Measurements from ENCODE around the gene DEGS2.
"Not testable (repeated sequence)": the region's sequence is repeated elsewhere in the genome, so short reads cannot be mapped to it uniquely, and the experiment has no call there.

DEGS2 gene

DNA sequence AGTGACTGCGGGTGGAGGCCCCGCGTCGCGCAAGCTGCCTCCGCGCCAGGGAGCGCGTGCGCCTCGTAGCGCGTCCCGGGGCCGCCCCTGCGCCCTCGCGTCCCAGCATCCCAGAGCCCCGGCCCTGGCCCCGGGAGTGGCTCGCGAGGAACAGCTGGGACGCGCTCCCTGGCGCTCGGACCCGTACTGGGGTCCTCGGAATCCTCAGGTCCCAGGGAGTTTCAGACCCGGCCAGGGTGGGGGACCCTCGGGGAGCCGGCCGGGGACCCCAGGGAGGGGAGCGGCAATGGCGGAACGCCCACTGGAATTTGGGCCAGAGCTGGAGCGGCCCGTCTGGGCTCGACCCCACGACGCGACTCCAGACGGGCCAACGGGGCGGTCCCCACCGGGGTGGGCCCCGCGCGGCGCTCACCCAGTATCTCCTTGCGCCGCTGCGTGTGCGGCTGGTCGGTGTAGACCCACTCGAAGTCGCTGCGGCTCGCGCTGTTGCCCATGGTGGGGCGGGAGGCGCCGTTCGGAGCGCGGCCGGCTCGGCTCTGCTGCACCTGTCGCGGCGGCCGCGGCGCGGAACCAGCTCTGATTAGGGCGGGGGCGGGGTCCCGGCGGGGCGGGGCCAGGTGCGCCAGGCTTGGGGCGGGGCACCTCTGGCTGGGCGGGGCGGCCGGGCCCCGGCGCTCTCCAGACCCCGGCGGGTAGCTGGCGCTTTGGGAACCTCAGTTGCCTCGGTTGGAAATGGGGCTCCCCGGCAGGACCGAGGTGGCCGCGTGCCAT, at the start of gene DEGS2:
Gene DEGS2 (minus strand): TSS at position 552 of the 771 bp plus-strand sequence. CDS start 58 bp downstream, at position 494.
- FAIRE-seq, result no peak

DNA sequence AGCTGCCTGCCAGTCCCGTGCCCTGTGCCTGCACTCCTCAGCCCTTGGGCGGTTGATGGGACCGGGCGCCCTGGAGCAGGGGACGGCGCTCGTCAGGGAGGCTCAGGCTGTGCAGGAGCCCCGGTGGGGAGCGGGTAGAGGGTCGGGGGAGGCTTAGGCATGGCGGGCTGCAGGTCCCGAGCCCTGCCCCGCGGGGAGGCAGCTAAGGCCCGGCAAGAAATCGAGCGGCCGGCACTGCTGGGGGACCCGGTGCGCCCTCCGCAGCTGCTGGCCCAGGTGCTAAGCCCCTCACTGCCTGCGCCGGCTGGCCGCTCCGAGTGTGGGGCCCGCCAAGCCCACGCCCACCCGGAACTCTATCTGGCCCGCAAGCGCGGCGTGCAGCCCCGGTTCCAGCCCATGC, 48.7 kb upstream of the DEGS2 start:
- FAIRE-seq; DNase-seq (ENCODE audit: extremely low spot score, insufficient read length, low read depth): not testable (repeated sequence)

More for the DNA sequence above, at the start of gene DEGS2:
- DNase-seq (ENCODE audit: extremely low spot score, insufficient read length, low read depth), result peak; percentile 37

DNA sequence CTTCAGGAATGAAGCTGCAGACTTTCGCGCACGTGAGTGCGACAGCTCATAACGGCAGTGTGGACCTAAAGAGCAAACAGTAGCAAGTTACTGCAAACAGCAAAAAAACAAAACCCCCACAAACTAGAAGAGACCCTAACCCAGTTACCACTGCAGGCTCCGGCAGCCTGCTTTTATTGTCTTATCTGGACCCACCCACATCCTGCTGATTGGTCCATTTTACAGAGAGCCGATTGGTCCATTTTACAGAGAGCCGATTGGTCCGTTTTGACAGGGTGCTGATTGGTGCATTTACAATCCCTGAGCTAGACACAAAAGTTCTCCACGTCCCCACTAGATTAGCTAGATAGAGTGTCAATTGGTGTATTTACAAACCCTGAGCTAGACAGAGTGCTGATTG, 48.1 kb upstream of the DEGS2 start:
- not testable (repeated sequence) for FAIRE-seq; DNase-seq (ENCODE audit: extremely low spot score, insufficient read length, low read depth)

DNA sequence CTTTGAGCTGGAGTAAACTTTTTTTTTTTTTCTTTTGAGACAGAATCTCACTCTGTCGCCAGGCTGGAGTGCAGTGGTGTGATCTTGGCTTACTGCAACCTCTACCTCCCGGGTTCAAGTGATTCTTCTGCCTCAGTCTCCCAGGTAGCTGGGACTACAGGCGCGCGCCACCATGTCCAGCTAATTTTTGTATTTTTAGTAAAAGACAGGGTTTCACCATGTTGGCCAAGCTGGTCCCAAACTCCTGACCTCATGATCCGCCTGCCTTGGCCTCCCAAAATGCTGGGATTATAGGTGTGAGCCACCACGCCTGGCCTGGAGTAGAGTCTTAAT, 45.4 kb upstream of the DEGS2 start:
- FAIRE-seq; DNase-seq (ENCODE audit: extremely low spot score, insufficient read length, low read depth): not testable (repeated sequence)

DNA sequence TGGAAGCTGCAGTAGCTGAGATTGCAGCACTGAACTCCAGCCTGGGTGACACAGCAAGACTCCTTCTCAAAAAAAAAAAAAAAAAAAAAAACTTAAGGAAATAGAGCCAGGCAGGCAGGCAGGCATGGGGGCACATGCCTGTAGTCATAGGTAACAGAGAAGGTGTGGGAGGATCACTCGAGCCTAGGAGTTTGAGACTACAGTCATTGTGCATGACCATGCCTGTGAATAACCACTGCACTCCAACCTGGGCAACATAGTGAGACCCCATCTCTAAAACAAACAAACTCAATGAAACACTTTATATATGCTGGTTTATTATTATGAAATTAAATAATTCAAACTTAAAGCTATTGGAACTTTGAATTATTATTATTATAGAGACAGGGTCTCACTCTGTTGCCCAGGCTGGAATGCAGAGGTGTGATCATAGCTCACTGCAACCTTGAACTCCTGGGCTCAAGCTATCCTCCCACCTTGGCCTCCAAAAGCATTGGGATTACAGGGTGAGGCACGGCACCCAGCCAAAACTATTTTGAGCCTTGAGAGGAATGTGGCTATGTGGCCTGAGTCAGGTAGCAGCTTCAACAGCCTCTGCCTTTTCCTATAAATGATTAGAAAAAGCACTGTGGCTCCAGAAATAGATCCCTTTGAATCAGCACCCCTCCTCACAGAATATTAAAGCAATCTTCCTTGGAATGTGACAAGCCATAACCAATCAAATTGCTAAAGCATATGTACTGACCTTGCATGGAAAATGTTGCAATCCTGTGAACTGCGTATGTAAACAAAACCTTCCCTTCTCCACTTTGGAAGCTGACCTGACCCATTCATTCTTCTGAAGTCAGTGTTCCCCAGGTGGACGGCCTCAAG, 44.8 kb upstream of the DEGS2 start:
- DNase-seq (ENCODE audit: extremely low spot score, insufficient read length, low read depth), result no peak
- FAIRE-seq, result no peak

DNA sequence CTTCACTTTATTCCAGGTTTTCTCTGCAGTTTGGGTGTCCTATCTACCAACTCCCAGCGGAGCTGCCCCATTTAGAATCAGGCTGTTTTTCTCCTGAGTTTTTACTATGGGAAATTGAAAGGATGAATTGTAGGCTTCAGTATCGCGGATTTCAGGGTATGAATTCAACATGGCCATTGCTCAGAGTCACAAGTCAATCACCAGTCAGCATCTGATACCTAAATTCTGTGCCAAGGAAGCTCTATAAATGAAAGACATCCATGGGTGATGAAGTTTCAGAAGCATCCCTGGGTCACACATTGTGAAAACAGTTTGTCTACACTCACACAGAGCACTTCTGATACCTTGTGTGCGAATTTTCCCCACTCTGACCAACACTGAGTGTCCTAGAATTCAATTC, 43.7 kb upstream of the DEGS2 start:
- DNase-seq (ENCODE audit: extremely low spot score, insufficient read length, low read depth) (no peak), FAIRE-seq (no peak)

DNA sequence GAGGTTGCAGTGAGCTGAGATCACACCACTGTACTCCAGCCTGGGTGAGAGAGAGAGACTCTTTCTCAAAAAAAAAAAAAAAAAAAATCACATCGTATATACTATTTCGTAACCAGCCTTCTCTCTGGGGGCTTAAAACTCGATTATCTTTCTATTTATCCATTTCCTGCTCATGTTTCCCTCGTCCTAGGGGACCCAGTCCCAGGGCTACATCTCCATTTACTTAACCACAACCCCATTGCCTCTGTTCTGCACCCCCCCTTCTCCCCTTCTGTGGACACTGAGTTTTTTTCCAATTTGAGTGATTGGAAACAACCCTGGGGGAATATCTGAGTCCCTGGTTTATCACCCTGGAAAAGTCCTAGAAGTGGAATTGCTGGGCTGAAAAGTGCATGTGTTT, 43.3 kb upstream of the DEGS2 start:
- no peak for DNase-seq (ENCODE audit: extremely low spot score, insufficient read length, low read depth)
- no peak for FAIRE-seq

DNA sequence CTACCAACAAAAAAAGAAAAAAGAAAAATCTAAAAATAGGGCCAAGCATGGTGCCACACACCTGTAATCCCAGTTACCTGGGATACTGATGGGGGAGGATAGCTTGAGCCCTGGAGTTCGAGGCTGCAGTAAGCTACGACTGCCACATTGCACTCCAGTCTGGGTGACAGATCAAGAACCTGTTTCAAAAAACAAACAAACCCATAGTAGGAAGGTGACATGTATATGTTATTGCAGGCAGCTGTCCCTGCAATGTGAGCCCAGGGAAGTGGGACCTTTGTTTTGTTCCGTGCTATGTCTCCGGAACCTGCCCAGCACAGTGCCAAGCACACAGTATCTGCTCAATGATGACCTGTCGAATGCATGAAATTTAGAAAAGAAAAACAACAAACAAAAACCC, 42.3 kb upstream of the DEGS2 start:
- no peak for FAIRE-seq
- DNase-seq (ENCODE audit: extremely low spot score, insufficient read length, low read depth), result no peak

DNA sequence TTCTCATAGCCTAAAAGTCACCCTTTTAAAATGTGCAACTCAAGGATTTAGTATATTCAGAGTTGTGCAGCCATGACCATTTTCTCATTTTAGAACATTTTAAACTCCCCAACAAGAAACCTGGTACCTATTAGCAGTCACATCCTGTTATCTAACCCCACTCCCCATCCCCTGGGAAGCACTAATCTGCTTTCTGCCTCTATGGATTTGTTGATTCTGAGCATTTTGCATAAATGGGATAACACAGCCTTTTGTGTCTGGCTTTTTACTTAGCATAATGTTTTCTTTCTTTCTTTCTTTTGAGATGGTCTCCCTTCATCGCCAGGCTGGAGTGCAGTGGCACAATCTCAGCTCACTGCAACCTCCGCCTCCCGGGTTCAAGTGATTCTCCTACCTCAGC, 40.9 kb upstream of the DEGS2 start:
- DNase-seq (ENCODE audit: extremely low spot score, insufficient read length, low read depth), result no peak
- no peak for FAIRE-seq

DNA sequence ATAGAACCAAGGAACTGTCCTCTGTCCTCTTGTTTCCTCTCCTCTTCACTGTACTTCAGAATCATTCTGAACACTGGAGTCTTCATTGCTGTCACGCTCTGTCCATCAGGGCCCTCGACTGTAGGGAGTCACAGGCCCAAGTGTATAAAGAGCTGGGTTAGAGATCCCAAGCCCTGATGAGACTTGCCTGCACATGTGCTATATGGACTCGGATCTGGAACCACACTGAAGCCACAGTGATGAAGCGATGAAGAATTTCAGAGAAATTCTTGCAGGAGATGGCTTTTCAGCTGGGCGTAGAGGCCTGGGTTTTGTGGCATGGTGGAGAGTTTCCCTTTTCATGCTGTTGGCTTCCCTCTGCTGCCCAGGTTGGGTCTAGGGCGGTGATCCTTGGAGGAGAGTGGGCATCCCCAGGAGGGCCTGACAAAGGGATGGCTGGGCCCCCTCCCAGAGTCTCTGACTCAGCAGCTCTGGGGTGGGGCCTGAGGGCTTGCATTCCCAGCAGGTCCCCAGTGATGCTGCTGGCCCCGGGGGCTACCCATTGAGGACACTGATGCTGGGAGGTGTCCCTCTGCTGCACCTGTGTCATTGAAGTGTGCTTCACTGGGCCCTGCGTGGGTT, 39.9 kb upstream of the DEGS2 start:
- no peak for DNase-seq (ENCODE audit: extremely low spot score, insufficient read length, low read depth)
- no peak for FAIRE-seq

DNA sequence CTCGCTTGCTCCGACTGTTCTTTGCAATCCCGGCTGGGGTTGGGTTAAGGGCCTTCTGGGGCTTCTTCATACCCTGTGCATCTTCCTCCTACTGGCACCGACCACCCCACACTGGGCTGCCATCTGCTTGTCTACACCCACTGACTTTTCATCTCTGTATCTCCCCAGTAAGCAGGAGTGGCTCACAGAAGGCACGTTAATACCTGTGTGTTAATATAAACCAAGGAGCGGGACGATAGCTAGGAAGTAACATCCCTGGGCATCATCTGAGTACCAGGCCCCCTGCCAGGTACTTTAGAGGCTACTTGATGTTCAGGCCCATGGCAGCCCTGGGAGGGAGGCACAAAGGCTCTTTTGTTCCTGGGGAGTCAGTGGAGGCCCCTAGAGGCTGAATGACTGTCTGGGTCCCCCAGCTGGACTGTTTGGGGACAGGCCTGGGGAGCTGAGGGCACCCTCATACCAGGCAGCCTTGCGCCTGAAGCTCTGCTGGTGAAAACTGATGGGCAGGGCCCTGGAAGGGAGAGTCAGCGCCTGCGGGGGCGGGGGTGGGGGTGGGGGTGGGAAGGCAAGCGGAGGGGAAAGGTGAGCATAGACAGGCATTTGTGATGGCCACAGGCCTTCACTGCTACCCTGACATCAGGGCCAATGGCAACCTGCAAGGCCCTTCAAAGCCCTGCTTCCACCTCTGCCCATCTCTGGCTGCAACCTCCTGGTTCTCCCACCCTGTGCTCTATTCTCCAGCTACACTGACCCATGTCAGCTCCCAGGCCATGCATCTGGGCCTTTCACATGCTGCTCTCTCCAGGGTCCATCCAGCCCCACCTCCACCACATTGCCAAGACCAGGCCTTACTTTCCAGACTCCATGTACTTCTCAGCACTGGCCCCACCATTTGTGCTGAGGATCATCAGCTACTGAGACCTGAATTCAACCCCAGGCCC, 34.2 kb upstream of the DEGS2 start:
- FAIRE-seq (no peak), DNase-seq (ENCODE audit: extremely low spot score, insufficient read length, low read depth) (no peak)

DNA sequence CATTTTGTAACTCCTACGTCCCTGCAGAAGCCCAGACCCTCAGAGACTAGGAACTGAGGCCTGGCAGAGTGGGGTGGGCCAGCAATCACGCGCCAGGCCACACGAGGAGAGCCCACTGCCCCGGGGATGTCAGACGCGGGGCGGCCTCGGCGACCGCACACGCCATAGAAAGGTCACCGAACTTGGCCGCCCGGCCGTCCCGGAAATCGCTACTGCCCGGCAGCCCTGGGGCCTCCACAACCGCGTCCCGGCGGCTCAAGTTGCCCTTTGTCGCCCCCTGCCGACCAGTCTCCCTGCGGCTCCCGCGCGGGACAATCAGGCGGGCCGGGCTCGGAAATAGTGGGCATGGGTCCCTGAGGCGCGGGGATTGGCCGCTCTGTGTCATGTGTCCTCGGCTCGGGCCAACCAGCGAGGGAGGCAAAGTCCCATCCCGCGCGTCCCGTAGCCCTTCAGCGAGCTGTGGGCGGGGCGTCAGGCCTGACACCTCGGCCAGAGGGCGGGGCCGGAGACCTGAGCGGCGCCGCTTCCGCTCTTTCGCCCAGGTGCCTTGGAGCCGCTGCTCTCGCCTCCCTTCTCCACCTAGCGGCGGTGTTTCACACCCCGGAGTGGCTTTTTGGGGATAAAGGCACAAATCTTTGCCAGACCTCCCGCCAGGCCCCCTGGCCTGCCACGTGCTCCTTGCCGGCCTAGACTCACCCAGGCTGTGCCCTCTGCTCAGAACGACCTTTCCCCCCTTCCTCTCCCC, 33.4 kb upstream of the DEGS2 start:
- peak; percentile 98 for FAIRE-seq
- peak; percentile 99 for DNase-seq (ENCODE audit: extremely low spot score, insufficient read length, low read depth)

DNA sequence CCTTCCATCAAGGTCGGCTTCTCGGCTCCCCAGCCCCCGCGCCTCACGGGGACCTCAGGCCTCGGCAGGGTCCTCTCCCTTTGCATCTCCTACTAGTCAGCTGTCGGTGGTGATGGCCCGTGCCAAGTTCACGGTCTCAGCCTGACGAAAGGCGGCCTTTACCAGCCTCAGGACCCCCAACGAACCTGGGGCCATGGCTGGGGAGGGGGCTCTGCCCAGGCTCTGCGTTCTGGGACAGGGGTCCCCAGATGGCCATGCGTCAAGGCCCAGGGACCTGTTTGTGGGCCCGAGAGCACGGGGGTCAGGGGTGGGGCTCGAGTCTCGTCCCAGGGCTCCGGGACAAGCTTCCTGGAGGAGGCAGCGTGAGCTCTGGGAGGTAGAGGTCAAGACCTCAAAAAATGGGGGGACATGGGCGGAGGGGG, 32.8 kb upstream of the DEGS2 start:
- DNase-seq (ENCODE audit: extremely low spot score, insufficient read length, low read depth) (no peak), FAIRE-seq (no peak)

DNA sequence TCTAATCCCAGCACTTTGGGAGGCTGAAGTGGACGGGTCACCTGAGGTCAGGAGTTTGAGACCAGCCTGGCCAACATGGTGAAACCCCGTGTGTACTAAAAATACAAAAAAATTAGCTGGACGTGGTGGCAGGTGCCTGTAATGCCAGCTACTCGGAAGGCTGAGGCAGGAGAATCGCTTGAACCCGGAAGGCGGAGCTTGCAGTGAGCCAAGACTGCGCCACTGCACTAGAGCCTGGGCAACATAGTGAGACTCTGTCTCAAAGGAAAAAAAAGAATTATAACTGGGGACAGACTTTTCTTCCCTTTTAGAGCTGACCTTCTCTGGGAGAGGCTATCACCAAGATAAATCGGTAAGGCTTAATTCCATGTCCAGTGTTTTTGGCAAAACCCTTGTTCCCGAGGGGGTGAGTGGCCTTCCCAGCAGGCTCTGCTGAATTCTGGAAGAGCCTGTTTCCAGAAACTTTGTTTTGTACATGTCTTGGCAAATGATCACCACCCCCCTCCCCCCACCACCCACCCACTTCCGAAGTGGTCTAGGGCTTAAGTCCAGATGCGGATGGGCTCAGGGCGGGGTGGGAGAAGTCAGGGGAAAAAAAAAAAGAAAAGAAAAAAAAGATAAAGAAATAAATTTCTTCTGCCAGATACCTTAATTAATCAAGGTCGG, 32.3 kb upstream of the DEGS2 start:
- FAIRE-seq (no peak), DNase-seq (ENCODE audit: extremely low spot score, insufficient read length, low read depth) (no peak)

DNA sequence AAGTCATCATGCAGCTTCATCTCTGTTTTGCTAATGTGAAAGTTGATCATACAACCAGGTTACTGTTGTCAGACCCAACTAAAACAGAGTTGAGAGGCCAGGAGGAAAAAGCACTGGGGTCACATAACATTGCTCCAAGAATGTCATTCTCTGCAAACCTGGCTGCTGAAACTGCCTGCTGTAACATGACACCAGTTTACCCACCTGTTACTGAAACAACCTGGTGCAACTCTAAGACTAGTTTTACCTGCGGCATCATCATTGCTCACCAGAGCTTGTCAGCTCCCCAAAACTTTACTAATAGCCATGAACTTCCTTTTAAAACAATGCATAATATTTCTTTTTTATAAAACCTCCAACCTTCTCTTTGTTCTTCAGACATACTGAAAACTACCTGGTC, 30.7 kb upstream of the DEGS2 start:
- FAIRE-seq, result no peak
- DNase-seq (ENCODE audit: extremely low spot score, insufficient read length, low read depth), result no peak

DNA sequence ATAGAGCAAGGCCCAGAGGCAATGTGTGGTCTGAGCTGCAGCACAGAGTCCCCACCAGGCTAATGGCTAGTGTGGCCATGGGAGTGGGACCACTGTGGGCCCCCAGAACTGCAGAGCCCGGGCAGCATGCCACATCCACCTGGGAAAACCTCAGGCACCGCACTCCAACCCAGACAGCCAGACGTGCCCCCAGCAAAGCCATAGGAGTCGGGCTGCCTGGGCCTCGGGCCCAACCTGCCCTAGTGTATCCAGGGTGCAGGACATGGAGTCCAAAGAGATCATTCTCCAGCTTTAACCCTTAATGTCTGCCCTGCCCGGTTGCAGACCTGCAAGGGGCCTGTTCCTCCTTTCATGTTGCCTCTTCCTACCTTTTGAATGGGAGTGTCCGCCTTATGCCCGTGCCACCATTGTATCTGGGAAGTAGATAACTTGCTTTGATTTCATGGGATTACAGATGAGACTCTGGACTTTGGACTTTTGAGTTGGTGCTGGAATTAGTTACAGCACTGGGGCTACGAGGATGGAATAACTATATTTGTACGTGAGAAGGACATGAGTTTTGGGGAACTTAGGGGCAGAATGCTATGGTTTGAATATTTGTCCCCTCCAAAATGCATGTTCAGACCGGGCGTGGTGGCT, 29.1 kb upstream of the DEGS2 start:
- FAIRE-seq (no peak), DNase-seq (ENCODE audit: extremely low spot score, insufficient read length, low read depth) (no peak)

DNA sequence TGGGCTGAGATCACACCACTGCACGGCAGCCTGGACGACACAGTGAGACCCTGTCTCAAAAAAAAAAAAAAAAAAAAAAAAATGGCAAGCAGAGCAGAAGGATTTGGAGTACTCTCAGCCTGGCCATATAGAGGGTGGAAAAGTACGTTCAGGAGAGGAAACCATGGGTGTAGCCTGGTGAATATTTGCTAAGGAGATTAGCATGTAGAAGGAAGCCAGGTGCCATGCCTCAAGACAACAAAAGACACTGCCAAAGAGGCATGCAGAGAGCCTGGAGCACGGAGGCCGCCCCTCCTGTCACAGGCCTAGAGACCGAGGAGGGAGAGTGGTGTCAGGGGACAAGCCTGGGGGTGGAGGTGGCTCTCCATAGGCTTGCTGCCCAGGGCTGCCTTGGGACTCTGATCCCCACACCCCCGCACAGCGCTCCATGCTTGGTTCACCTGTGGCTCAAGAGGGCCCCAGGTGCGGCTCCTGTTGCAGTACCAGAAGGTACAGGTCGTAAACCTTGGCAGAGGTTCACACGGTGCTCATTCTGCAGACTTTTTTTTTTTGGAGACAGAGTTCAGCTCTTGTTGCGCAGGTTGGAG, 27.9 kb upstream of the DEGS2 start:
- no peak for FAIRE-seq
- DNase-seq (ENCODE audit: extremely low spot score, insufficient read length, low read depth), result no peak
